Keratinocyte (primary cell): ENCODE results near the gene VAT1L.

Source experiments
- CTCF ChIP-seq, 3 experiments: IDR thresholded peaks in 1 of 3; conservative IDR thresholded peaks in 1 of 3; optimal IDR thresholded peaks in 1 of 3; 2 replicates in 2 of 3; 3 replicates in 1 of 3; pipeline versions ENCODE3 to v1.5.1; 2011; ENCODE audit warnings: low read length in 3 of 3, mild to moderate bottlenecking in 3 of 3, moderate library complexity in 2 of 3, control low read depth in 1 of 3, inconsistent platforms in 1 of 3; ENCODE audit not compliant: insufficient read depth in 2 of 3; ENCODE audit errors: extremely low read depth in 1 of 3
- EZH2 ChIP-seq: IDR thresholded peaks from one replicate; pipeline ENCODE4 v1.6.1; 2012; ENCODE audit warnings: inconsistent platforms, mild to moderate bottlenecking, low read length, moderate library complexity

- no peak for TF ChIP-seq CTCF (optimal IDR thresholded peaks at IDR 0.05 in 1 of 3, IDR thresholded peaks at IDR 0.05 in 1 of 3, conservative IDR thresholded peaks at IDR 0.05 in 1 of 3; ENCODE audit: extremely low read depth in 1 of 3, insufficient read depth in 2 of 3, low read length in 3 of 3)
- no peak for TF ChIP-seq EZH2
Observed at GRCh38 chr16:77987810-77988209, 199.4 kb downstream of the VAT1L start.
